ENCODE data around the gene GPRC5D.
A peak's percentile ranks its signal among the peaks of the same experiment; 100 is the strongest.

DNA sequence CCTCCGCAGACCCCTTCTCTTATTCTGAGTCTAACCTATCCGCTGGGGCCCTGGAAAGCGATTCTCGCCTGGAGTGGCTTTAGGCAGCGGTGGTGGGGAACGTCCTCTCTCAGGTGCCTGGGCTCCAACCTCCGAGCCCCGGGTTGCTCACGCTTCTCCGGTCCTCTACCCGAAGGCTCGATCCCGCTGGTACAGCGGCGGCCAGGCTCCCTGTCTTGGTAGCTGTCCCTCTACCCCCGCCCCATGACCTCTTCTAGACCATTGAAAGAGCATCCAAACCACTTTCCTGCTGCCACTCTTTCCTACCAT lies 48.6 kb upstream of the GPRC5D start:
- TF ChIP-seq EP300 (conservative IDR thresholded peaks at IDR 0.05; ENCODE audit: poor library complexity, severe bottlenecking) (no peak), TAF1 (IDR thresholded peaks at IDR 0.05; ENCODE audit: low read depth) (no peak), POLR2AphosphoS5 (IDR thresholded peaks at IDR 0.05) (no peak), EZH2 (IDR thresholded peaks at IDR 0.05; ENCODE audit: borderline replicate concordance, insufficient read depth, low read length, poor library complexity, severe bottlenecking) (no peak), MXI1 (conservative IDR thresholded peaks at IDR 0.05; ENCODE audit: poor library complexity, severe bottlenecking) (no peak), RAD21 (conservative IDR thresholded peaks at IDR 0.05) (no peak), SMC3 (conservative IDR thresholded peaks at IDR 0.05; ENCODE audit: poor library complexity) (no peak), REST (IDR thresholded peaks at IDR 0.05; ENCODE audit: borderline replicate concordance) (peak; percentile 27)
- TF ChIP-seq, protein P1, sequence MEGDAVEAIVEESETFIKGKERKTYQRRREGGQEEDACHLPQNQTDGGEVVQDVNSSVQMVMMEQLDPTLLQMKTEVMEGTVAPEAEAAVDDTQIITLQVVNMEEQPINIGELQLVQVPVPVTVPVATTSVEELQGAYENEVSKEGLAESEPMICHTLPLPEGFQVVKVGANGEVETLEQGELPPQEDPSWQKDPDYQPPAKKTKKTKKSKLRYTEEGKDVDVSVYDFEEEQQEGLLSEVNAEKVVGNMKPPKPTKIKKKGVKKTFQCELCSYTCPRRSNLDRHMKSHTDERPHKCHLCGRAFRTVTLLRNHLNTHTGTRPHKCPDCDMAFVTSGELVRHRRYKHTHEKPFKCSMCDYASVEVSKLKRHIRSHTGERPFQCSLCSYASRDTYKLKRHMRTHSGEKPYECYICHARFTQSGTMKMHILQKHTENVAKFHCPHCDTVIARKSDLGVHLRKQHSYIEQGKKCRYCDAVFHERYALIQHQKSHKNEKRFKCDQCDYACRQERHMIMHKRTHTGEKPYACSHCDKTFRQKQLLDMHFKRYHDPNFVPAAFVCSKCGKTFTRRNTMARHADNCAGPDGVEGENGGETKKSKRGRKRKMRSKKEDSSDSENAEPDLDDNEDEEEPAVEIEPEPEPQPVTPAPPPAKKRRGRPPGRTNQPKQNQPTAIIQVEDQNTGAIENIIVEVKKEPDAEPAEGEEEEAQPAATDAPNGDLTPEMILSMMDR (IDR thresholded peaks at IDR 0.05; ENCODE audit: poor library complexity, severe bottlenecking): no peak

Data from neural cell (in vitro differentiated cells).